ENCODE data around the gene TMEM178B.

The TMEM178B gene

GRCh38 chr7:141217938-141218337 is 144.1 kb downstream of the TMEM178B start:
- in situ Hi-C loops (cut with MboI; ENCODE audit: low sequenced_read_pairs): no loop called here

- in situ Hi-C loops (cut with MboI; ENCODE audit: low sequenced_read_pairs): no loop called here
These were observed 145.1 kb downstream of the TMEM178B start for GRCh38 chr7:141218941-141219340.

DNA sequence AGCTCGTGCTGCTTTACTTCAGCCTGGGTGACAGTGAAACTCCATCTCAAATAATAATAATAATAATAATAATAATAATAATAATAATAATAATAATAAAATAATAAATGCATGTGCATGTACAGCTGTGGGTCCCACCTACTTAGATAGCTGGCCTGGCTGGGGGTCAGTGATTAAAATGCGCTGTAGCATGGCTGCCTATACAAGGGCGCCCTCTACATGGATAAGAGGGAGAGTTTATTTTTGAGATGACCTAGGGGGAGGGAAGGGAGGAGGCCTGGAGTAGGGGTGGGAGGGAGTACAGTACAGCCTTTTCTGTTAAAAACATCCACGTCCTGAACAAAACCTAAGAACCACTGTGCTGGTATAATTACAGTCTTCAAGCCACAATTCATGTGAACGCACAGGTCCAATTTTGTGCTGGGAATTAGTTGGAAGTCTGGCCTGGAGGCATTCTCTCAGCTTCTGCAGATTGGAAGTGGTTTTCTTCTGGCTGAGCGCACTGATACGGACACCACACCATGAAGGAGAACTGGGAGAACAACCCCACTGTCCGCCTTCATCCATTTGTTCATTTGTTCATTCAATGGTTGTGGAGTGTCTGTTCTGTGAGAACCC is 146.5 kb downstream of the TMEM178B start:
- in situ Hi-C loops (cut with MboI; ENCODE audit: low sequenced_read_pairs): no loop called here

- in situ Hi-C loops (cut with MboI; ENCODE audit: low sequenced_read_pairs): no loop called here
These were observed 147.2 kb downstream of the TMEM178B start for GRCh38 chr7:141221007-141221612.

DNA sequence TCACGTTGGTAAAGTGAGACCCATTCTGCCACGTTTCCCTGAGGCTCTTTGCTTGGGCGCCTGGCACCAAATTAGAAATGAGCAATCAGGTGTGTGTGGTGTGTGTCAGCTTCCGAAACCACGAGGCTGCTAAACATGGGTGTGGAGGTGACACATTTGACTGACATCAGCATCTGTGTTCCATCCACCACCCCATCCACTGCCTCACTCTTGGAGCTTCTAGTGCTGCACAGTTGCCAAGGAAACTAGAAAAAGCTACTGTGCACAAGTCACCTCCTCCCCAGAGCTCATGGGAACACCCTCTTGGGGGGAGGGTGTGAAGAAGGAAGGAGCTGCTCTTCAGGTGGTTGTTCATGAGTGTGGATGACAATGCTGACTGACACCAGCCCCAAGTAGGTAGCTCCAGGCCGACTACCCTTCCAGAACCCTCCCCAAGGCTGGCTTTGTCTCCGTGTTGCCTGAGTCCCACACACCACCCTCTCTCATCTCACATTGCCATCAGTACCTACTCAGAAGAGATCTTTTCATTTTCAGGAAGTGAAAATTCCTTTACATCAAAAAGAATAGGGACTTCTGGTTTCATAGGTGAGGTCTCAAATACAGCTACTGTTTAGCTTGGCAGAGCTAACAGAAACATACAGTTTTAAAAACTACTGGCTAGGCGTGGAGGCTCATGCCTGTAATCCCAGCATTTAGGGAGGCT is 152.2 kb downstream of the TMEM178B start:
- in situ Hi-C loops (cut with MboI; ENCODE audit: low sequenced_read_pairs): no loop called here

DNA sequence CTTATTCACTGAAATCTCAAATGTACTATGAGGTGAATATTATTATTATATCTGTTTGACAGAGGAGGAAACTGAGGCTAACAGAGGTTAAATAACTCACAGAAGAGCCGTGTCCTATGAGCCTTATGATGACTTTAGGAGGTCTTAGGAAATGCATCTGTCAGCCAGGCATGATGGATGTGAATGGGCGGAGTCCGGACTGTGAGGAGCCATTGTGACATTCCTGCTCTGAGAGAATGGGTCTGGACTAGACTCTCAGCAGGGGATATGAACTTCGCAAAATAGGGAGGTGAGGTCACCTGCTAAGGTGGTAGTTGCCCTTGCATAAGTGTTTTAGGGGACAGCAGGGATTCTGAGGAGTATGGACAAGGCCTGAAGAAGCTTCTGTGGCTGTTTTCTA is 153.6 kb downstream of the TMEM178B start:
- in situ Hi-C loops (cut with MboI; ENCODE audit: low sequenced_read_pairs): no loop called here

DNA sequence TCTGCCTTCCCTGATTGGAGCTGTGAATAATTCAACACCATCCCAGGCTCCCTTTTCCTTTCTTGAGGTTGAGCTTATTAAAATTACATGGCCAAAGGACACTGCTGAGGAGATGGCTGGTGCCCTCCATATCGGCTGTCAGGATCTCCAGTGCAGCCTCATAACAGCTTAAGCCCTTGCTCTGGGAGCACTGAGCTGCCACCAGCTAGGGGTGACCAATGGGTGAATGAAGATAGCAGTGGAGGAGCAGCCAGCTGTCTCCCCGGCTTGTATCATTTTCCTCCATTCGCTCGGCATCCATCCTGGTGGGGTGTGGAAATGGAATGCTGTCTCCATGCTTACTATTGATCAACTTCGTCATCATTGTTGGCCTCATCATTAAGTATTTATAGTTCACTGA is 154.6 kb downstream of the TMEM178B start:
- in situ Hi-C loops (cut with MboI; ENCODE audit: low sequenced_read_pairs): no loop called here

- in situ Hi-C loops (cut with MboI; ENCODE audit: low sequenced_read_pairs): no loop called here
These were observed 157.3 kb downstream of the TMEM178B start for GRCh38 chr7:141231018-141231792.

DNA sequence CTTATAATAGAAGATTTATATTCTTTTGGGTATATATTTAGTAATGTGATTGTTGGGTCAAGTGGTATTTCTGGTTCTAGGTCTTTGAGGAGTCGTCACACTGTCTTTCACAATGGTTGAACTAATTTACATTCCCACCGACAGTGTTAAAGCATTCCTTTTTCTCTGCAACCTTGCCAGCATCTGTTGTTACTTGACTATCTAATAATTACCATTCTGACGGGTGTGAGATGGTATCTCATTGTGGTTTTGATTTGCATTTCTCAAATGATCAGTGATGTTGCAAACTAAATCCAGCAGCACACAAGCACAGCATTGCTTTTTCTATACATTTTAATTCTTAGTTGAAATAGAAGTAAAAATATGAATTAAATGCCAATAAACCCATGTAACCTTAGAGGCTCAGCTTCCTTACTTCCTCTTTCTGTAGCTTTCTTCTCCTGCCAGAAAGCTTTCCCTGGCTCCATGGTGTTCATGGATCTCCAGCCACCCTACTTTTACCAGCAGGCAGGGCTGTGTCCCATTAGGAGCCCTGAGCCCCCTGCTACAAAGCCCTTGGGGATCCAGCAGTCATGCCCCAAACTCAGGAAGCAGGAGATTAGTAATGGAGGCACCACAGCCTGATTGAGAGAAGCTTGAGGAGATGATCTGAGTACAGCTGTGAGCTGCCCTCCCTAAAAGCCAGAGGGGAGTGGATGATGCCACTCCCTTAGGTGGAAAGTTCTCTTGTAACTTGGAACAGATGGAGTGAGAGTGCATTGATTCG is 158.6 kb downstream of the TMEM178B start:
- in situ Hi-C loops (cut with MboI; ENCODE audit: low sequenced_read_pairs): no loop called here

GRCh38 chr7:141234335-141235105 is 160.7 kb downstream of the TMEM178B start:
- in situ Hi-C loops (cut with MboI; ENCODE audit: low sequenced_read_pairs): no loop called here

- in situ Hi-C loops (cut with MboI; ENCODE audit: low sequenced_read_pairs): no loop called here
These were observed 161.8 kb downstream of the TMEM178B start for GRCh38 chr7:141235656-141236055.

DNA sequence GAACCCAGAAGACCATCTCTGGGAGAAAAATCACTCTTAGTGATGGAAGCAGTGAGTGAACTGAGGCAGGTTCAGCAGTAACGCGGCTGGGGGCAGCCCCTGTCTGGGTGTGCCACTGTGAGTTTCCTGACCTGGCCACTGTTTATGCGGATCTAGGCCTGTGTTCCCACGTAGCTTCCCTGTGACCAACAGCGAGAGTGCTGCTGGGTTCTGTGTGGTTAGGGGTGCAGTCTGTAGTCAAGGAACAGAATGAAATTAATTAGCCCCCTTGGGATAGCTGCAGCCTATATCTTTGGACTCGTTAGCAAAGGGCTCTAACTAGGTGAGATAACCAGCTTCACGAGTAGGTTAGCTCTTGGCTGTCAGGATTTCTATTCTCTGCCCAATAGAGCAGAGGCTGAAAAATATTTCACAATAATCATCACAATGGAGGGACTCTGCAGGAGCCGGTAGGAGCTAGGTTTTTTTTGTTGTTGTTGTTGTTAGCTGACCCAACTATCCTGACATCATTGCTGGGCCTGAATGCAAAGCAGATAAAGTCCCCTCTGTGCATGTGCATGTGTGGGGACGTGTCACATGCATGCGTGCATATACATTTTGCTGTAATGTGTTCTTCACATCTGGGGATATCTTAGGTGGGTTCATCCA is 164.9 kb downstream of the TMEM178B start:
- in situ Hi-C loops (cut with MboI; ENCODE audit: low sequenced_read_pairs): no loop called here

DNA sequence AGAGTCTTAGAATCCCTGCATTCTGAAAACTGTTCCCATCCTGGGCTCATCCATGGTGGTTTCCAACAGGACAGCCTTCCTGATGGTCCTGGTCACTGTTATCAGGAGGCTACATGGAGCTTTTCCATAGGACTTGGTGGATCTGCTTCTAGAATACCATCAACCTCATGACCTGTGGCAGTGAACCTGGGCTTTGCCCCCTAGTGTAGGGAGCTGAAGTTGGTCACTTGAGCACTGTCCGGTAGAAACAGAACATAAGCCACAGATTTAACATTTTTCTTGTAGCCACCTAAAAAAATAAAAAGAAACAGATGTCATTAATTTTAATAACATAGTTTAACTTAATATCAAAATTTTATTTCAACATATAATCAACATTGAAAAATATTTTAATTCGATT is 165.8 kb downstream of the TMEM178B start:
- in situ Hi-C loops (cut with MboI; ENCODE audit: low sequenced_read_pairs): no loop called here

DNA sequence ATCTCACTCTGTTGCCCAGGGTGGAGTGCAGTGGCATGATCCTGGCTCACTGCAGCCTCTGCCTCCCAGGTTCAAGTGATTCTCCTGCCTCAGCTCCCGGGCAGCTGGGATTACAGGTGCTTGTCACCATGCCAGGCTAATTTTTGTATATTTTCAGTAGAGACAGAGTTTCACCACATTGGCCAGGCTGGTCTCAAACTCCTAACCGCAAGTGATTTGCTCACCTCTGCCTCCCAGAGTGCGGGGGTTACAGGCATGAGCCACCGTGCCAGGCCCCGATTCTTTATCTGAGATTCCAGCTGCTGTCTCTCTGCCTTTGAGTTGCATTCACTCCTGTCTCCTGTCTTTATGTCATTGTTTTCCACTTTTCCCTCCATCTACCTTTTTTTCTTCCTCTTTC is 168.7 kb downstream of the TMEM178B start:
- in situ Hi-C loops (cut with MboI; ENCODE audit: low sequenced_read_pairs): no loop called here

DNA sequence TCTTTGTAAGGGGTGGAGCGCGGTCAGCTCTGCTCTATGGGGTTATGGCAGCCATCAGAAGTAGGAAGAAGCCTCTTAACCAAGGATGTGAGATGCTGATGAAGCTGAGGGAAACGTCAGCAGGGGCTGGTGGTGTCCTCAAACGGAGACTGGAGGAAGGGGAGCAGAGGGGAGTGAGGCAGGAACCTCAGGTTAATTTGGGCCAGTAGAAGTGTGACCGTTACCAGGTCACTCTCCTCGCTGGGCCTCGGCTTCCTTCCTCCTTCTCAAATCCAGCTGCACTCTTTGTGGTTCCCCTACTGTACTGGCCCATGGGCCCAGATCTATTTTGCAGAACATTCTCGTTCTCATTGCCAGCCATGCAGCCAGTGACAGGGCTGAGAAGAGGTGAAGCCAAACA is 169.5 kb downstream of the TMEM178B start:
- in situ Hi-C loops (cut with MboI; ENCODE audit: low sequenced_read_pairs): no loop called here

DNA sequence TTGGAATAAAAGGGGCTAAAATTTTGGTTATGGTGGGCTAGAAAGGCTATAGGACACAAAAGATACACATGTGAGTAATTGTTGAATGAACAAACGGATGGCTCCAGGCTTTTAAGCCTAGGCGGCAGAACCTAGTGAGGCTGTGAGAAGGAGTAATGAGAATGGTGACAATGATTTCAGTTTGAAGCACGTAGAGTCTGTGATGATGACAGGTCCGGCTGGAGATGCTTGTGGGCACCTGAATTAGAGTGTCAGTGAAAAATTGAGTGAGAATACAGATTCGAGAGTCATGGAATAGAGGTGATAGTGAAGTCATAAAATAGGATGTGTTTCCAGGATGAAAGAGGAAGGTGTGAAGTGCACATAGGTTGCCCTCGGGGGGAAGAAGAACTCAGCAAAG is 170.6 kb downstream of the TMEM178B start:
- in situ Hi-C loops (cut with MboI; ENCODE audit: low sequenced_read_pairs): no loop called here

DNA sequence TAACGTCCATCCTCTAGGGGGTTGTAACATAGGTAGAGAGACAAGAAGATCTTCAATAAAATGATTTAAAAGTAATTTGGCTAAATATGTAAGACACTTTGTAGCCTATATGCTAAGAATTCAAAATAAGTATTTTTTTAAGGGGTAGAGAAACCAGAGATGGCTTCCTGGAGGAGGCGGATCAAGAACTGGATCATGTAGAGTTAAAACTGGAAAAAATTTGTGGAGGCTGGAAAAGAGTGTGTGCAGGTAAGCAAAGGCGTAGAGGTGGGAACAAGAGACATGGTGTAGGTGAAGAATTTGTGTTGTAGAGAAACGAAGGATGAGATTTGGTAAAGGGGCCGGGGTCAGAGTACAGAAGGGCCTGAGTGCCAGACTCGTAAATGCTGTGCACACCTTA is 172.6 kb downstream of the TMEM178B start:
- in situ Hi-C loops (cut with MboI; ENCODE audit: low sequenced_read_pairs): no loop called here

DNA sequence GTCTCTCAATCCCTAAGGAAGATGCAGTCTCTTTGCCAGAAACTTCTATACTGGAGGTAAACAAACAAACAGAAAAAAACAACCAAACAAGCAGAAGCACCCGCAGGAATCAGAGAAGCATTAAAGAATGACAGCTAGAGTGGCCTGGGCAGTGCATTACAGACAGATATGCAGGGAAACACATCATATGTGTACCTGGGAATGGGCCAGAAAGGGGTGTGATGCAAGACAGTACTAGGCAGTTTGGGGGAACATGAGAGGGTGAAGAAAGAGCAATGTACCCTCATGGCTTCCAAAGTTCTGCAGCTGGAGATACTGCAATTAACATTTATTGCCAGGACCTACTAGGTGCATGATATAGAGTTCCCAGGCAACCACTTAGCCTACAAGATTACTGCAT is 177.3 kb downstream of the TMEM178B start:
- in situ Hi-C loops (cut with MboI; ENCODE audit: low sequenced_read_pairs): no loop called here

GRCh38 chr7:141251957-141252356 is 178.1 kb downstream of the TMEM178B start:
- in situ Hi-C loops (cut with MboI; ENCODE audit: low sequenced_read_pairs): no loop called here

DNA sequence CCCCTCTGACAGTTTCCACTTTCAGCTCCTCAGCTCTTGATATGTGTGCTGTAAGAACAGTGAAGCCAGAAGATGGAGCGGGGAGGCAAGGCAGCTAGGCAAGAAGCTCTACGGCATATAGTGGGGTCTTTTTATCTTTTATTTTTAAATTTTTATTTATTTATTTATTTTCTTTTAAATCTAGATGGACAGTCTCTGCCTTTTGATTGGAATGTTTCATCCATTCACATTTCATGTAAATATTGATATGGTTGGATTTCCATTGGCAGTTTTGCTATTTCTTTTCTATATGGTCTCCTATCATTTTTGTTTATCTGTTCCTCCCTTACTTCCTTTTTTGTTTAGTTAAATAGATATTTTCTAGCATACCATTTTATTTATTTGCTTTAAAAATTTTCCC is 183.7 kb downstream of the TMEM178B start:
- in situ Hi-C loops (cut with MboI; ENCODE audit: low sequenced_read_pairs): no loop called here
